K562 (cell line): ENCODE measurements around the gene GPR83. TPM values are rescaled to one million over a fixed set of nuclear protein-coding genes. Genes with fewer than 3 reads are reported as not detected.

Experiments used
- ATAC-seq: fragments of 200-7000 bp; cut with Tn5 transposase; 3 replicates; pipeline ENCODE4 v1.9.1; 2020; ENCODE audit warnings: moderate library complexity
- BruUV-seq: library from RNA; stranded (reverse); fragments of 400-500 nt; replicated peaks from 2 replicates; lab custom pipeline; 2021; lab: Mats Ljungman, UMichigan
- CTCF ChIA-PET: fragments of 300-600 bp; formaldehyde crosslinking; extraction: SDS; loops from one replicate; lab custom pipeline; 2021; ENCODE audit warnings: low intra/inter-chr PET ratio; lab: Yijun Ruan, JAX
- POLR2A ChIA-PET: fragments of 300-600, 350-650 bp; sonication (Branson Sonifier 250); formaldehyde crosslinking; extraction: SDS; loops from one replicate; lab custom pipeline; 2021; ENCODE audit warnings: antibody characterized with exemption, inconsistent platforms; lab: Yijun Ruan, JAX
- DNase-seq, 4 experiments: peaks; one replicate each; pipeline versions ENCODE4 v3.0.0 to v3.0.0-alpha.2; 2011 to 2018; ENCODE audit warnings: low spot score in 3 of 4, mixed read lengths in 3 of 4; ENCODE audit errors: extremely low read depth in 1 of 4
- FAIRE-seq: peaks from 2 replicates; lab custom pipeline; 2011; peaks lifted over from hg19 to GRCh38; lab: Jason Lieb, UNC
- H2AFZ ChIP-seq: 2 replicates; pipeline ENCODE4 v1.6.0; 2011; ENCODE audit warnings: low read depth, low read length, control low read depth, inconsistent platforms
- H3K27ac ChIP-seq: fragments of 200-600 bp; 3 replicates; pipeline ENCODE4 v1.8.0; 2011; ENCODE audit warnings: low read depth, mild to moderate bottlenecking, control low read depth, inconsistent platforms, low read length, moderate library complexity, mixed read lengths; ENCODE audit errors: extremely low read depth
- H3K27me3 ChIP-seq, 2 experiments: fragments of 300-600 bp in 1 of 2; 2 replicates in 1 of 2; 3 replicates in 1 of 2; pipeline versions ENCODE4 v1.6.0 to v1.8.0; 2011; ENCODE audit warnings: inconsistent platforms in 2 of 2, low read length in 2 of 2, mild to moderate bottlenecking in 1 of 2, mixed read lengths in 1 of 2, moderate library complexity in 1 of 2; ENCODE audit not compliant: control insufficient read depth in 2 of 2, insufficient read depth in 2 of 2
- H3K36me3 ChIP-seq: fragments of 300-600 bp; 3 replicates; pipeline ENCODE4 v1.8.0; 2011; ENCODE audit warnings: mild to moderate bottlenecking, low read length, inconsistent platforms; ENCODE audit not compliant: control insufficient read depth, insufficient read depth
- H3K4me1 ChIP-seq, 2 experiments: fragments of 200-600 bp in 1 of 2; replicated peaks in 1 of 2; 2 replicates in 1 of 2; 3 replicates in 1 of 2; pipeline versions ENCODE4 v1.5.1 to v1.8.0; 2011; ENCODE audit warnings: inconsistent platforms in 2 of 2, low read length in 2 of 2, mild to moderate bottlenecking in 1 of 2, mixed read lengths in 1 of 2, moderate library complexity in 1 of 2; ENCODE audit not compliant: control insufficient read depth in 2 of 2, insufficient read depth in 2 of 2
- H3K4me2 ChIP-seq: 2 replicates; pipeline ENCODE4 v1.6.1; 2011; ENCODE audit warnings: low read length, control low read depth, inconsistent platforms, mixed read lengths; ENCODE audit not compliant: insufficient read depth
- H3K4me3 ChIP-seq: fragments of 200-600 bp; sonication (generic), shearing (Covaris generic); 2 replicates; pipeline ENCODE4 v1.5.1; 2016; ENCODE audit warnings: control low read depth, inconsistent platforms
- H3K79me2 ChIP-seq: fragments of 200-600 bp; 3 replicates; pipeline ENCODE4 v1.8.0; 2011; ENCODE audit warnings: low read length, inconsistent platforms; ENCODE audit not compliant: control insufficient read depth, insufficient read depth
- H3K9ac ChIP-seq, 2 experiments: 2 replicates each; pipeline versions ENCODE4 v1.6.0 to v1.6.1; 2011; ENCODE audit warnings: low read depth in 2 of 2, low read length in 2 of 2, control low read depth in 1 of 2, inconsistent platforms in 1 of 2, mild to moderate bottlenecking in 1 of 2, mixed read lengths in 1 of 2; ENCODE audit not compliant: insufficient read depth in 1 of 2
- H3K9me1 ChIP-seq: one replicate; pipeline ENCODE4 v1.6.0; 2011; ENCODE audit warnings: inconsistent platforms, mild to moderate bottlenecking, low read length, moderate library complexity; ENCODE audit not compliant: control insufficient read depth, insufficient read depth
- H3K9me3 ChIP-seq: replicated peaks from 2 replicates; pipeline ENCODE4 v1.5.1; 2011; ENCODE audit warnings: low read depth, low read length, inconsistent platforms; ENCODE audit not compliant: control insufficient read depth, insufficient read depth
- H4K20me1 ChIP-seq: replicated peaks from 2 replicates; pipeline ENCODE4 v1.6.1; 2011; ENCODE audit warnings: low read length, inconsistent platforms, mixed read lengths; ENCODE audit not compliant: control insufficient read depth, insufficient read depth
- HDAC3 ChIP-seq: fragments of 450-650 bp; IDR thresholded peaks from 2 replicates; pipeline ENCODE4 v1.6.1; 2018; ENCODE audit warnings: borderline replicate concordance, mild to moderate bottlenecking, moderate library complexity; ENCODE audit not compliant: partially characterized antibody
- HOXB6 ChIP-seq: fragments of 250-450 bp; sonication (Bioruptor Pico); IDR thresholded peaks from 2 replicates; pipeline ENCODE4 v1.5.1; 2022; ENCODE audit warnings: mild to moderate bottlenecking, borderline replicate concordance
- POLR2G ChIP-seq: fragments of 200-400 bp; formaldehyde crosslinking; IDR thresholded peaks from 2 replicates; pipeline ENCODE4 v1.6.1; 2017; ENCODE audit warnings: low read depth, mild to moderate bottlenecking, antibody characterized with exemption, low read length, moderate library complexity
- ZEB2 ChIP-seq: fragments of 450-650 bp; IDR thresholded peaks from 2 replicates; pipeline ENCODE4 v1.6.1; 2016
- ZNF165 ChIP-seq: fragments of 250-450 bp; sonication (Bioruptor Pico); IDR thresholded peaks from 2 replicates; pipeline ENCODE4 v1.4.0; 2020; ENCODE audit warnings: borderline replicate concordance
- ZNF551 ChIP-seq: fragments of 250-450 bp; sonication (Bioruptor Pico); IDR thresholded peaks from 2 replicates; pipeline ENCODE4 v1.5.0; 2021; ENCODE audit warnings: mild to moderate bottlenecking, moderate library complexity
- WGBS: fragments of 100-300 bp; shearing (Covaris generic); methylation state at CpG from one replicate; pipeline ENCODE4 v1.1.6; 2016; ENCODE audit warnings: low coverage, mixed read lengths; ENCODE audit not compliant: insufficient coverage; ENCODE audit errors: missing lambda C conversion rate; 5-methylcytosine and 5-hydroxymethylcytosine counted together
- in situ Hi-C: fragments of 300-500 bp; cut with MboI; formaldehyde crosslinking; loops from 4 replicates; pipeline ENCODE4 v1.15.0; 2018; ENCODE audit warnings: inconsistent platforms, mixed read lengths
- intact Hi-C: fragments of 100-400 bp; cut with micrococcal nuclease; formaldehyde crosslinking; loops from 2 replicates; pipeline ENCODE4 v1.14.2; 2022
- polyA plus RNA-seq, 8 experiments: library from polyadenylated mRNA; depleted of rRNA in 4 of 8; stranded (reverse) in 5 of 8; unstranded in 3 of 8; fragments of >200 nt; fragmentation: Nextera tagmentation in 2 of 8; fragmentation: Illumina TruSeq in 1 of 8; extraction: Ambion mirVana in 2 of 8; extraction: Trizol in 1 of 8; gene quantifications; 2 replicates each; pipeline versions ENCODE4 v1.2.1 to v1.2.3, GENCODE V29; 2011 to 2014; ENCODE audit warnings: inconsistent platforms in 1 of 8, missing spikeins in 1 of 8
- total RNA-seq, 7 experiments: library from RNA; depleted of rRNA in 6 of 7; stranded (reverse); fragments of >200 nt in 6 of 7; fragmentation: Illumina TruSeq in 2 of 7; extraction: Trizol in 2 of 7; gene quantifications; 2 replicates each; pipeline versions ENCODE4 v1.2.1 to v1.2.3, GENCODE V29; 2011 to 2021; ENCODE audit warnings: low replicate concordance in 1 of 7
- TF ChIP-seq, protein P1 (sequence below): fragments of 250-450 bp; sonication (Bioruptor Pico); IDR thresholded peaks from 2 replicates; pipeline ENCODE4 v1.8.0; 2022; ENCODE audit warnings: moderate library complexity, mild to moderate bottlenecking, inconsistent platforms

The GPR83 gene
- total and polyA plus RNA-seq, 9 of the 15 experiments (the other 6 are each of a cell fraction or from before 2014, with no cell fraction given), result 0.03 to 0.13 (median 0.08) TPM; not detected in 2

DNA sequence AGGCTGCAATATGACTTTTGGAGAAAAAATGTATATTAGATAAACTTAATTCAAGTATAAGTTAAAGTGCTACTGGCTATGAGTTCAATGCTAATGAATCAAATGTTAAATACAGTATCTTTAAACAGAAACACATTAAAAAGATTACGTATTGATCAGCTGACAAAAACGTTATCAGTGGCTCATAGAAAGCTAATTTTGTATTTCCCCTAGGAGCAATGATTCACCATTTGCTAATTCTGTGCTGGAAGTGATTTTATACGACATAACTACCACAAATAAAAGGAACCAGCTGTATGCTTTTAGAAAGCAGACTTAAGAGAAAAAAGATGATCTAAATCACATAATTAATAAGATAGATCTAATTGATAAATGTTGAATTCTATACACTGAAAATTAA, 48.8 kb upstream of the GPR83 start:
- H3K4me2 ChIP-seq, result no peak overlapping the region
- no peak for TF ChIP-seq HOXB6 (CRISPR knock-in tag)
- TF ChIP-seq HDAC3, result no peak
- no peak for TF ChIP-seq ZNF165 (CRISPR knock-in tag)
- TF ChIP-seq, protein P1, sequence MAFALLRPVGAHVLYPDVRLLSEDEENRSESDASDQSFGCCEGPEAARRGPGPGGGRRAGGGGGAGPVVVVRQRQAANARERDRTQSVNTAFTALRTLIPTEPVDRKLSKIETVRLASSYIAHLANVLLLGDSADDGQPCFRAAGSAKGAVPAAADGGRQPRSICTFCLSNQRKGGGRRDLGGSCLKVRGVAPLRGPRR (CRISPR knock-in tag), result no peak
- TF ChIP-seq ZEB2, result no peak
- no peak for TF ChIP-seq POLR2G
- no peak for TF ChIP-seq ZNF551 (CRISPR knock-in tag)
- H4K20me1 ChIP-seq, result no peaks in the 10 kb centered on the region
- FAIRE-seq, result no peak
- DNase-seq, result no peak
- ChIA-PET POLR2A (no interaction called here), CTCF (no interaction called here)
- no TSS peak for BruUV-seq
- WGBS, result 58% methylated on average over 3 of the region's 3 CpGs
- H3K36me3 ChIP-seq, result peaks cover 29% of the 10 kb centered on the region
- H3K9ac ChIP-seq, result no peak overlapping the region
- H3K4me3 ChIP-seq, result no peak overlapping the region
- no peaks in the 10 kb centered on the region for H3K79me2 ChIP-seq
- no peaks in the 10 kb centered on the region for H3K9me1 ChIP-seq
- H2AFZ ChIP-seq, result no peak overlapping the region
- H3K27ac ChIP-seq, result no peak overlapping the region
- intact Hi-C loops, result no loop called here
- no peaks in the 10 kb centered on the region for H3K4me1 ChIP-seq
- in situ Hi-C loops, result no loop called here
- no peaks in the 10 kb centered on the region for H3K27me3 ChIP-seq
- no peaks in the 10 kb centered on the region for H3K9me3 ChIP-seq
- no peak for ATAC-seq
